Measurements from ENCODE around the gene SLC6A1.
"Not testable (repeated sequence)": the region's sequence is repeated elsewhere in the genome, so short reads cannot be mapped to it uniquely, and the experiment has no call there.

SLC6A1 gene

DNA sequence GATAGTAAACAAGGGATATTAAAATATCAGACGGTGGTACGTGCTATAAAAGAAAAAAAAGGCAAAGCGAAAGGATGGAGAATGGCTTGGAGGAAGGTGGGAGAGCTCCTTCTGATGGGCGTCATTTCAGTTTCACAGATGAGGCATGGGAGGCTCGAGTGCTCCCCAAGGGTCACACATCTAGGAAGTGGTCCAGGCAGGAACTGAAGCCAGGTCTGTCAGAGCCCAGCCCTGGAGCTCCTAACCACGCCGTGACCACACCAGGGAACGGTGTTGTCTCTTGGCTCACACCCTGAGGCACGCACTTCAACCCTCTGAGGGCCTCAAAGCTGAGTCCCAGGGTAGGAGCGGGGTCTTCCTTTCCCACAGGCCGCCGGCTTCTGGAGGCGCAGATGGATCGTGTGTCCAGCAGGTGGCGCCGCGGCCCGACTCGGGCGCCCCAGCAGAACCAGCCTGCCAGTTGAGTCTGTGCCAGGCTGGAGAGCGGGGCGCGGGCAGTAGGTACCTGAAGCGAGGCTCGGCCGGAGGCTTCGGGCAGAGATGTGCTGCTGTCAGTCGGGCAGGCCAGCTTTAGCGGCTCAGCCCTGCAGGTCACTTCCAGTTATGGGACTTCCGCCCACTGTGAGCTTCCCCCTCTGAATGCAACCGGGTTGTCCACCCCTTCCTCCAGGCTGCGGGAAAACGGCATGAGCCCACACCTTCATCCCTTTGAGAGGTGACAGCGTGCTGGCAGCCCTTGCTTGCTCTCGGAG is 68.1 kb downstream of the SLC6A1 start:
- DNase-seq (ENCODE audit: low read depth) = peak; percentile 61

DNA sequence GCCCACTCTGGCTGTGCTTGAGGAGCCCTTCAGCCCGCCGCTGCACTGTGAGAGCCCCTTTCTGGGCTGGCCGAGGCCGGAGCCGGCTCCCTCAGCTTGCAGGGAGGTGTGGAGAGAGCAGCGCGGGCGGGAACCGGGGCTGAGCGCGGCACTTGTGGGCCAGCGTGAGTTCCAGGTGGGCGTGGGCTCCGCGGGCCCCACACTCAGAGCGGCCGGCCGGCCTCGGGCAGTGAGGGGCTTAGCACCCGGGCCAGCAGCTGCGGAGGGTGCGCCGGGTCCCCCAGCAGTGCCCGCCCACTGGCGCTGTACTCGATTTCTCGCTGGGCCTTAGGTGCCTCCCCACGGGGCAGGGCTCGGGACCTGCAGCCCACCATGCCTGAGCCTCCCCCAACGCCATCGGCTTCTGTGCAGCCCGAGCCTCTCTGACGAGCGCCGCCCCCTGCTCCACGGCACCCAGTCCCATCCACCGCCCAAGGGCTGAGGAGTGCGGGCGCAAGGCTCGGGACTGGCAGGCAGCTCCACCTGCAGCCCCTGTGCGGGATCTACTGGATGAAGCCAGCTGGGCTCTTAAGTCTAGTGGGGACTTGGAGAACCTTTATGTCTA is 68.8 kb downstream of the SLC6A1 start:
- DNase-seq (ENCODE audit: low read depth) = not testable (repeated sequence)

DNA sequence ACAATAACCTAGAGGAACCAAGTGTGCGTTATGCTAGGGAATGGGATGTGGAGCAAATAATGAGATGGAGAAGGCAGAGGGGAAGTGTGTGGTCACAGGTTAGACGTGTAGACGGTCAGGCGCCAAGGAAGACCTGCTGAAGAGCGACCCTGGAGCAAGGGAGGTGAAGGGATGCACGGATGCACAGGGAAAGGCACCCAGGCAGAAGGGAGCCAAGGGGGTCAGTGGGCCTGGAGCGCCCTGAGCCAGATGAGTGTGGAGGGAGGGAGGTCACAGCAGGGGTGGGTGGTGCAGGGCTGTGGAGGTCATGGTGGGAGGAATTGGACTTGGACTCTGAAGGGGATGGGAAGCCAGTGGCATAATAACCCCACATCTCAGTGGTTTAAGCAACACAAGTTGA is 70.2 kb downstream of the SLC6A1 start:
- DNase-seq (ENCODE audit: low read depth) = no peak

DNA sequence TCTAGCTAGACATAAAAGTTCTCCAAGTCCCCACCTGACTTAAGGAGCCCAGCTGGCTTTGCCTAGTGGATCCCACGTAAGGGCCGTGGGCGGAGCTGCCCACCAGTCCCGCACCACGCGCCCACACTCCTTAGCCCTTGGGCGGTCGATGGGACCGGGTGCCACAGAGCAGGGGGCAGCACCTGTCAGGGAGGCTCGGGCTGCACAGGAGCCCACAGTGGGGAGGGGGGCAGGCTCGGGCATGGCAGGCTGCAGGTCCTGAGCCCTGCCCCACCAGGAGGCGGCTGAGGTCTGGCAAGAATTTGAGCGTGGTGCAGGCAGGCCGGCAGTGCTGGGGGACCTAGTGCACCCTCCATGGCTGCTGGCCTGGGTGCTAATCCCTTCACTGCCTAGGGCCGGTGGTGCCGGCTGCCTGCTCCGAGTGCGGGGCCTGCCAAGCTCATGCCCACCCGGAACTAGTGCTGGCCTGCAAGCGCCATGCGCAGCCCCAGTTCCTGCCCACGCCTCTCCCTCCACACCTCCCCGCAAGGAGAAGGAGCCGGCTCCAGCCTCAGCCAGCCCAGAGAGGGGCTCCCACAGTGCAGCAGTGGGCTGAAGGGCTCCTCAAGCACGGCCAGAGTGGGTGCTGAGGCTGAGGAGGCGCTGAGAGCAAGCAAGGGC is 78.7 kb downstream of the SLC6A1 start:
- no peak for DNase-seq (ENCODE audit: low read depth)

DNA sequence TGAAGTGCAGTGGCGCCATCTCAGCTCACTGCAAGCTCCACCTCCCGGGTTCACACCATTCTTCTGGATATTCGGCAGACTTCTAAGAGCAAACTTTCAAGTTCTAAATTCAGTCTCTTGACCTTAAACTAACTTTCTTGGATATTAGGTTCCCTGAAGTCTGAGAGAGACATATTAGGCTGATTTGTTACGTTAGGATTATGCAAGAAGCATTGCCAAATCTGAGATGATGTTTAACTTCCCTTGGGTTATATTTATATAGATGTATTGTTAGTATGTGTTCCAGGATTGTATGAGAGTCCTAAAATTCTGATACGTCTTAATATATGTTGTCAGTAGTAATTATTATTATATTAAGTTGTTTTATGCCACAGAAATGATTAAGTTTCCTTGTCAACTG is 80.1 kb downstream of the SLC6A1 start:
- no peak for DNase-seq (ENCODE audit: low read depth)

DNA sequence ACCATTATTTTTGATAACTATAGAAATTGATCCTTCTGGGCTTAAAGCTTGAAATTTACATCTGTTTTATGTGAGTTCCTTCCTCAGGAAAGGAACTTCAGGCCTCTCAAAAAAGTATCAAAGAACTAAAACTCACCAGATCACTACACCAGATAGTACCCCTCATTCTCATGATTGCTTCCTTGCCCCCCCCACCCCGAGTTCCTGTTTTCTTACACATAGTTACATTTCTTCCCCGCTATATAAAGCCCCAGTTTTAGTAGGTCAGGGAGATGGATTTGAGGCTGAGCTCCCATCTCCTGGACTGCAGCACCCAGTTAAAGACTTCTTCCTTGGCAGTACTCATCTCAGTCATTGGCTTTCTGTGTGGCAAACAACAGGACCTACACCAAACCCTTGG is 81.5 kb downstream of the SLC6A1 start:
- no peak for DNase-seq (ENCODE audit: low read depth)

DNA sequence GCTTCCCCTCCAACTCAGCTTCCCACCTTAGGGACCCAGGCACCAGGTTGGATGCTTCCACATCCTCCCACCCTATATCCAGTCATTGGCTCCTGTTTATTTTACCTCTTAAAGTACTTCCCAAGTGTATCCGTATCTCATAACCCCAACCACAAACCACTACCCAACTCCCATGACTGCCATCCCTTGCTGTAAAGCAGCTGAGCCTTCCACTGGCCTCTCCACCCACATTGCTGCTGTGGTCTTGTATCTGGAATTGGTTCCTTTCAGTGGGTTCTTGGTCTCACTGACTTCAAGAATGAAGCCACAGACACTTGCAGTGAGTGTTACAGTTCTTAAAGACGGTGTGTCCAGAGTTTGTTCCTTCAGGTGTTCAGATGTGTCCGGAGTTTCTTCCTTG is 81.9 kb downstream of the SLC6A1 start:
- no peak for DNase-seq (ENCODE audit: low read depth)

DNA sequence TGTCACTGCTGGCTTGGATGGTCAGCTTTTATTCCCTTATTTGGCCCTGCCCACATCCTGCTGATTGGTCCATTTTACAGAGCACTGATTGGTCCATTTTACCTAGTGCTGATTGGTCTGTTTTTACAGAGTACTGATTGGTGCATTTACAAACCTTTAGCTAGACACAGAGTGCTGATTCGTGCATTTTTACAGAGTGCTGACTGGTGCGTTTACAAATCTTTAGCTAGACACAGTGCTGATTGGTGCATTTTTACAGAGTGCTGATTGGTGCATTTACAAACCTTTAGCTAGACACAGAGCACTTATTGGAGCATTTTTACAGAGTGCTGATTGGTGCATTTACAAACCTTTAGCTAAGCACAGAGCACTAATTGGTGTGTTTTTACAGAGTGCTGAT is 82.6 kb downstream of the SLC6A1 start:
- DNase-seq (ENCODE audit: low read depth) = not testable (repeated sequence)

DNA sequence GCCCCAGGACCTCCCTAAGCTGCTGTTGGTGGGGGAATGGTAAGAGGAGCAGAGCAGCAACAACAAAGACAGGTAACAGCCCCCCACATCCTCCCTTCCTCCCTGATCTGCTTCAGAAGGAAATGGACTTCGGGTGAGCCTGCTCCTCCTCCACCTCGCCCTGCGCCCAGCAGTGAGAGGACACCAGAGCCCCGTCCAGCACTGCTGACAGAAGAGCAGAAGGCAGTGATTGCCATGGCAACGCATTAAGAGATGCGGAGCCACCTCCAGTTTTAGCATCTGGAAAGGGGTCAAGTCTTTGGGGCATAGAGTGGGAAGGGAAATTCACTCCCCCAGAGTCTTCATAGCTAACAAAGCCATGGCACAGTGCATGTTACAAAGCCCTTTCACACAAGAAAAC is 84.2 kb downstream of the SLC6A1 start:
- DNase-seq (ENCODE audit: low read depth) = no peak

DNA sequence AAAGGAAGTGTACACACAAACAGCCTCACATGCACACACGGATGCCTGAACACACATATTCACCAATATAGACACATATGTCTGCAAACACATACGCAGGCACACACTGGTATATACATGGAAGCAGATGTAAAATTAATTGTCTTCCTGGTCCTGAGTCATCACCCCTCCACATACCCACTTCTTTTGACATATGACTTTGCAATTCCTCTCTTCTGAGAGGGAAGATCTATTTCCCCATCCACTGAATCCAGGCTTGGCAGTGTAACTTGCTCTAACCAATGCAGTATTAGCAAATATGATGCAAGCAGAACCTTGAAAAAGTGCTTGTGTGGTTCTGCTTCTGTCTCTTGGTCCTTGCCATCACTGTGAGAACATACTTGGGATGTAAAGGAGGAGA is 84.9 kb downstream of the SLC6A1 start:
- DNase-seq (ENCODE audit: low read depth) = peak; percentile 58

DNA sequence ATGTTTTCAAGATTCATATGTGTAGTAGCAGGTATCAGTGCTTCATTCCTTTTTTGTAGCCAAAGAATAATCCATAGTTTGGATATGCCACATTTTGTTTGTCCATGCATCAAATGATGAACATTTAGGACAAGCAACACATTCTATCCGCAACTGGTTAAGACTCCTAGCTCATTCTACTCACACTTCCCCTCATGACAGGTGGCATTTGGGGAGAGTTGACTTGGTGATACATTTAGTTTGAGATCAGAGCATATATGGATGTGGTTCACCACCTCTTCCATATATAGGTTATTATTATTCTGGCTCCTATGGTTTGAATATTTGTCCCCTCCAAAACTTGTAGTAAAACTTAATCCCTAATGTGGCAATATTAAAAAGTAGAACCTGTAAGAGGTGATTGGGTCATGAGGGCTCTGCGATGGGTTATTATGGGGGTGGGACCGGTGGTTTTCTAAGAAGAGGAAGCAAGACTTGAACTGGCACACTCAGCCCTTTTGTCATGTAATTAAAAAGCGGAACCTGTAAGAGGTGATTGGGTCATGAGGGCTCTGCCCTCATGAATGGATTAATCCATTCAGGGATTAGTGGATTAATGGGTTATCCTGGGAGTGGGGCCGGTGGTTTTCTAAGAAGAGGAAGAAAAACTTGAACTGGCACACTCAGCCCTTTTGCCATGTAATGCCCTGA is 86.4 kb downstream of the SLC6A1 start:
- no peak for DNase-seq (ENCODE audit: low read depth)

DNA sequence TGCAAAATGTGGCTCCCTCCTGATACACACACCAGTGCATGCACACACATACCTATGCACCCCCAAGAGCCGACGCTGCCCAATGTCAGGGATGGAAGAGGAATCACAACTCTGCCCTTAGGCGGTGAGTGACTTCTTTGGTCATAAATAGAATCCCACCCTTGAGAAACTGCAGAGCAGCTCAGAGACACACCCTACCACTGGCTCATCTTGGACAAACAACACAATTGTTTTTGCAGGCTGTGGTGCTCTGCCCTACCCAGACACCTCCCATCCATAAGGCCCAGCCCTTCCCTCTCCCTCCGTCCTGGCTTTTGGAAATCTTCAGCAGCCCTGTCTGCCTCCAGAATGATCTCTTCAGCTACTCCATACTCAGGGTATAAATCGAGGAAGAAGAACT is 87.9 kb downstream of the SLC6A1 start:
- no peak for DNase-seq (ENCODE audit: low read depth)

DNA sequence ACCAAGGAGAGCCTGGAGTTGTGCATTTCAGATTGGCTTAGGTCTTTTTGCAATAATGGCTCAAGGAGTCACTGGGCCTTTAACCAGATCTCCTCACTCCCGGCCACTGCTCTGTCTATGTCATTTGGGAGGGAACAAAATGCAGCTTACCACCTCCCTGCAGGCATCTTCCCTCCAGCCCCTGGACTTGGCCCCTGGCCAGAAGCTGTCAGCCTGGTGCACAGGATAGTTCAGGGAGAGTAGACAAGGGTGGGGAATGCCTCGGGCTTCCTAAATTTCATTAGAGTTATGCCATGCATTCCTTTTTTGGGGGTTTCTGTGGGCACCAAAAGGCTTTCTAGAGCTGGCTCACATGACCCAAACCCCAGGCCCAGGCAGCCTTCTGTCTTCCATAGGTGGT is 91.5 kb downstream of the SLC6A1 start:
- DNase-seq (ENCODE audit: low read depth) = no peak

DNA sequence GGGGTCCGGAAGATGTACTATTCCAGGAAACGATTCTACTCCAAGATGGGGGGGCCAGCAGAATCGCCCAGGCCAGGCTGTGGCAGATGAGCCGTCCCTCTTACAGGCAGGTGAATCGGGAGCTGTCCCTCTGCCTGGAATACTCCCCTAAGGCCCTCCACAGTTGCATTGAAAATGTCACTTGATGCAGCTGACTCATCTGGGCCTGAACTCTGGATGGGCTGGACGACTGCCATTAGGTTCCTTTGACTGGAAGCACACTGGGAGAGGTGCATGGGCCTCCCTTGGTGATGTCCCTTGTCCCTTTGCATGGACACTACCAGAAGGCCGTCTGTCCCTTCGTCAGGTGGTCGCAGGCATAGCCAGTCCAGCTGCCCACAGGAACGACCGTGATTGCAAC is 92.1 kb downstream of the SLC6A1 start:
- DNase-seq (ENCODE audit: low read depth) = no peak

DNA sequence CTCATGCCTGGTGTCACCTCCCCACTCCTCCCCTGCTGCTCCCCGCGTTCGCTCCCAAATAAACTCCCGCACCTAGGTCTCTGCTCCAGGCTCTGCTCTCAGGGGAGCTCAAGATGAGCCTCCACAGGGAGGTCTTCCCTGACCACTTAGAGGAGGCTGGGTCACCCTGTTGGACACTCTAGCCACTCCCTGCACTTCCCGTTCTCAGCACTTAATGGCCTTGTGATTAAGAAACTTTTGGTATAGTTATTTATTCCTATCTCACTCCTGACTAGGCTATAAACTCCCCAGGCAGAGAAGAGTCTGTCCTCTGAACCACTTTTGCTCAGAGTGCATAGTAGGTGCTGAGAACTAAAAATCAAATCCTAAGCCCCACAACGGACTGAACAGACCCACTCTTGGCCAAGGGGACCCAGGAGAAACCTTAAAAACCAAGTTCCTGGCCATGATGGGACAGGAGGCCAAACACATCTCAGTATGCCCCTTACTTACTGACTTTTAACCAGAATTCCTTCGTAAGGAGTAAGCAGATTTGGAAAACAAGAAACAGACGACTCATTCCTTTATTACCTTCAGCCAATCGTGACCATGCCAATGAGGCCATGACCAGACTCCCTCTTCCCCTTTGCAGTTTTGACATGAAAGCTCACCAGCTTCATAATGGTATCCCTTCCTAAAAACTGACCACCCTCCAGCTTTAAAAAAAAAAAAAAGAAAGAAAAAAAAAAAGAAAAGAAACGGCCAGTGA is 92.7 kb downstream of the SLC6A1 start:
- peak; percentile 48 for DNase-seq (ENCODE audit: low read depth)

DNA sequence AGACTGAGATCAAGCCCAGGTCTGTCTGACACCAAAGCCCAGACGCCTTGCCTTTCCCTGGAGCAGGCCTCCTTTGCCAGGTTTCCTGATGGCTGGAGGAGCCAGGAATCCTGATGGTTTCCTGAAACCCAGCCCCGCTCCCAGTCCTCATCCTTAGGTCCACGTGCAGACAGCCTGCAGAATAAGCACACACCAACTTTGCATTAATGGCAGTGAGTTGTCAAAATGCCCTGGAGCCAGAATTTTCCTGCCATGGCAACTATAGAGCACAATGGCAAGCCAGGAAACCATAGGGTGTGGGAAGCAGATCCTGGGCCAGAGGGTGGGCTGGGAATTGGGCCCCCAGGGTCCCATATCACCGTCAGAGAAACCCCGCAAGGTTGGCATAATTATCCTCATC is 94.3 kb downstream of the SLC6A1 start:
- no peak for DNase-seq (ENCODE audit: low read depth)

DNA sequence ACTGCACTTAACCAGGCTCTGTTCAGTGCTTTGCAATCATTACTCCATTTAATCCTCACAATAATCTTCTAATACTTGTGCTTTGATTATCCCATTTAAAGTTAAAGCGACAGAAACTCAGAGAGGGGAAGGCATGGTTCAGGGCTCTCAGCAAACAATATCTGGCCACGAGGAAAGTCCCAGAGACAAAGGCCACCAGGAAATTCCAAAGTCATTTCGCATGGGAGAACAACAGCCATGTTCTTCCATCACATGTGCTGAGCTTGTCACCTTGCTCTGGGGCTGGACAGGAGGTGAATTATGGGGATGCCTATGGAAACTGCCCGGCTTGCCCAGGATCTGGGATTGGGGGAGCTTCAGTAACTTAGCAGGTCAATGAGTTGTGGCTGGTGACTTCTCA is 95.5 kb downstream of the SLC6A1 start:
- no peak for DNase-seq (ENCODE audit: low read depth)

DNA sequence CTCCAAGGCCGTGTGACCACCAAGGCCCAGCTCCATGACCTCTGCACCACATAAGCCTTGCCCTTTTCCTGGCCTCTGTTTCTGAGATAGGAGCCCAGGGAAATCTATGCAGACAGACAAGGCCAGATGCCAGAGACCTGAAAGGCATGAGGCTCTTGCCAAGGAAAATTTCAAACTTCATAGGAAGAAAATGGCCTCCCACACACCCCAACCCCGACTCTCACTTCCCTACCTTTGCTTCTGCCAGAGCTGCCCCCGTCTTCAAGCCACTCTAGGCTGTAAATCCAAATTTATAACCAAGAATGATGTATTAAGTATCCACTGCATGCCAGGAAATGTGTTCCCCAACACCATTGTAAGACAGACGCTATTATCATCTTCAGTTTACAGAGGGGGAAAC is 96.3 kb downstream of the SLC6A1 start:
- DNase-seq (ENCODE audit: low read depth) = no peak

Data from EH (cell line).